H9 (cell line): ENCODE measurements around the gene INSM1. TPM values are rescaled to one million over a fixed set of nuclear protein-coding genes. Genes with fewer than 3 reads are reported as not detected.

Experiments used
- DNase-seq: peaks from one replicate; pipeline ENCODE4 v3.0.0-alpha.2; 2017
- H2AFZ ChIP-seq: one replicate; pipeline ENCODE4 v1.6.1; 2013; ENCODE audit warnings: mild to moderate bottlenecking, low read length, control low read depth, moderate library complexity
- H2AK5ac ChIP-seq: 2 replicates; pipeline ENCODE4 v1.6.1; 2013; ENCODE audit warnings: low read length, control low read depth, mixed read lengths; ENCODE audit not compliant: insufficient read length
- H2BK120ac ChIP-seq: one replicate; pipeline ENCODE4 v1.6.1; 2013; ENCODE audit warnings: low read depth, mild to moderate bottlenecking, low read length, control low read depth, inconsistent platforms; ENCODE audit not compliant: poor library complexity, severe bottlenecking
- H2BK12ac ChIP-seq: 2 replicates; pipeline ENCODE4 v1.6.1; 2013; ENCODE audit warnings: low read length, control low read depth, mixed read lengths, low read depth; ENCODE audit not compliant: insufficient read length
- H2BK15ac ChIP-seq: 2 replicates; pipeline ENCODE4 v1.6.1; 2013; ENCODE audit warnings: low read depth, low read length, control low read depth
- H2BK20ac ChIP-seq: one replicate; pipeline ENCODE4 v1.6.1; 2013; ENCODE audit warnings: low read depth, mild to moderate bottlenecking, low read length, control low read depth, inconsistent platforms; ENCODE audit not compliant: poor library complexity, severe bottlenecking
- H2BK5ac ChIP-seq: 2 replicates; pipeline ENCODE4 v1.6.1; 2013; ENCODE audit warnings: low read length, control low read depth, mixed read lengths; ENCODE audit not compliant: insufficient read length
- H3K14ac ChIP-seq: 2 replicates; pipeline ENCODE4 v1.6.1; 2013; ENCODE audit warnings: low read length, control low read depth; ENCODE audit not compliant: insufficient read depth
- H3K18ac ChIP-seq: 2 replicates; pipeline ENCODE4 v1.6.1; 2013; ENCODE audit warnings: low read depth, mild to moderate bottlenecking, mixed read lengths, low read length, control low read depth; ENCODE audit not compliant: insufficient read length
- H3K23ac ChIP-seq: 2 replicates; pipeline ENCODE4 v1.6.1; 2013; ENCODE audit warnings: low read length, control low read depth, mixed read lengths, low read depth; ENCODE audit not compliant: insufficient read length
- H3K23me2 ChIP-seq: 2 replicates; pipeline ENCODE4 v1.6.1; 2013; ENCODE audit warnings: low read depth, mild to moderate bottlenecking, mixed read lengths, low read length, control low read depth; ENCODE audit not compliant: insufficient read length, poor library complexity, severe bottlenecking
- H3K27ac ChIP-seq: 2 replicates; pipeline ENCODE4 v1.5.1; 2013; ENCODE audit warnings: low read length, control low read depth, mixed read lengths, low read depth; ENCODE audit not compliant: insufficient read length
- H3K27me3 ChIP-seq: 2 replicates; pipeline ENCODE4 v1.6.1; 2013; ENCODE audit warnings: low read length, control low read depth, inconsistent platforms; ENCODE audit not compliant: insufficient read depth
- H3K4ac ChIP-seq: 2 replicates; pipeline ENCODE4 v1.6.1; 2013; ENCODE audit warnings: low read depth, mild to moderate bottlenecking, control low read depth, inconsistent platforms, low read length, moderate library complexity
- H3K4me1 ChIP-seq: 2 replicates; pipeline ENCODE4 v1.6.1; 2013; ENCODE audit warnings: low read length, control low read depth, inconsistent platforms; ENCODE audit not compliant: insufficient read depth
- H3K4me2 ChIP-seq: 2 replicates; pipeline ENCODE4 v1.6.1; 2013; ENCODE audit warnings: low read length, control low read depth, mixed read lengths; ENCODE audit not compliant: insufficient read length, insufficient read depth
- H3K56ac ChIP-seq: 2 replicates; pipeline ENCODE4 v1.6.1; 2013; ENCODE audit warnings: low read depth, mild to moderate bottlenecking, mixed read lengths, low read length, control low read depth; ENCODE audit not compliant: insufficient read length
- H3K79me1 ChIP-seq: 2 replicates; pipeline ENCODE4 v1.6.1; 2013; ENCODE audit warnings: low read depth, mild to moderate bottlenecking, moderate library complexity, low read length, control low read depth, inconsistent platforms; ENCODE audit not compliant: insufficient read depth, poor library complexity, severe bottlenecking
- H3K79me2 ChIP-seq: 2 replicates; pipeline ENCODE4 v1.6.1; 2013; ENCODE audit warnings: low read length, control low read depth, inconsistent platforms; ENCODE audit not compliant: insufficient read depth
- H3K9ac ChIP-seq: 2 replicates; pipeline ENCODE4 v1.6.1; 2013; ENCODE audit warnings: low read length, control low read depth, mixed read lengths; ENCODE audit not compliant: insufficient read length; ENCODE audit errors: extremely low read depth
- H3K9me3 ChIP-seq: one replicate; pipeline ENCODE4 v1.6.1; 2013; ENCODE audit warnings: low read depth, low read length, inconsistent platforms; ENCODE audit not compliant: control insufficient read depth
- H3T11ph ChIP-seq: one replicate; pipeline ENCODE4 v1.6.1; 2013; ENCODE audit warnings: mild to moderate bottlenecking, low read length, control low read depth, inconsistent platforms
- H4K20me1 ChIP-seq: one replicate; pipeline ENCODE4 v1.6.1; 2013; ENCODE audit not compliant: control insufficient read depth, insufficient read length, insufficient read depth
- H4K5ac ChIP-seq: 2 replicates; pipeline ENCODE4 v1.6.1; 2013; ENCODE audit warnings: low read depth, mild to moderate bottlenecking, mixed read lengths, low read length, control low read depth; ENCODE audit not compliant: insufficient read length
- H4K8ac ChIP-seq: replicated peaks from 2 replicates; pipeline ENCODE4 v1.6.1; 2013; ENCODE audit warnings: low read length, control low read depth, mixed read lengths, low read depth; ENCODE audit not compliant: insufficient read length
- H4K91ac ChIP-seq: 2 replicates; pipeline ENCODE4 v1.6.1; 2013; ENCODE audit warnings: low read depth, mild to moderate bottlenecking, moderate library complexity, mixed read lengths, low read length, control low read depth; ENCODE audit not compliant: insufficient read length
- H3K27ac Mint-ChIP-seq, 3 experiments: 2 replicates in 2 of 3; 3 replicates in 1 of 3; pipeline ENCODE4 v1.8.0; 2020 to 2021; ENCODE audit warnings: mixed read lengths in 3 of 3, mild to moderate bottlenecking in 1 of 3, moderate library complexity in 1 of 3
- H3K27me3 Mint-ChIP-seq: 2 replicates; pipeline ENCODE4 v1.8.0; 2021; ENCODE audit warnings: low read depth, mild to moderate bottlenecking, moderate library complexity, mixed read lengths
- H3K36me3 Mint-ChIP-seq, 3 experiments: 2 replicates in 2 of 3; 3 replicates in 1 of 3; pipeline ENCODE4 v1.8.0; 2020 to 2021; ENCODE audit warnings: low read depth in 3 of 3, mixed read lengths in 3 of 3; ENCODE audit not compliant: insufficient read depth in 1 of 3
- H3K4me1 Mint-ChIP-seq, 2 experiments: 2 replicates each; pipeline ENCODE4 v1.8.0; 2020; ENCODE audit warnings: mixed read lengths in 2 of 2
- H3K4me3 Mint-ChIP-seq, 2 experiments: 2 replicates in 1 of 2; 3 replicates in 1 of 2; pipeline ENCODE4 v1.8.0; 2020 to 2021; ENCODE audit warnings: mild to moderate bottlenecking in 2 of 2, mixed read lengths in 2 of 2, moderate library complexity in 1 of 2
- H3K9me3 Mint-ChIP-seq, 2 experiments: 2 replicates in 1 of 2; 3 replicates in 1 of 2; pipeline ENCODE4 v1.8.0; 2020; ENCODE audit warnings: mild to moderate bottlenecking in 2 of 2, mixed read lengths in 2 of 2, moderate library complexity in 1 of 2
- CTCF ChIP-seq: fragments of 200-600 bp; sonication (generic); conservative IDR thresholded peaks from 3 replicates; pipeline ENCODE4 v1.8.0; 2021; ENCODE audit warnings: antibody characterized with exemption, mild to moderate bottlenecking
- WGBS: extraction: QIAGEN DNeasy Blood & Tissue Kit; methylation state at CpG from one replicate; pipeline ENCODE4 v1.1.7; 2013; ENCODE audit warnings: missing lambda C conversion rate, low lambda C conversion rate, mixed read lengths; ENCODE audit not compliant: insufficient read length; ENCODE audit errors: extremely low coverage; 5-methylcytosine and 5-hydroxymethylcytosine counted together
- total RNA-seq: library from RNA; stranded (reverse); gene quantifications from 2 replicates; pipeline ENCODE4 v1.2.1, GENCODE V29; 2021

INSM1 gene
- total RNA-seq, 1 experiment from 2014 or later: 0.83 TPM

DNA sequence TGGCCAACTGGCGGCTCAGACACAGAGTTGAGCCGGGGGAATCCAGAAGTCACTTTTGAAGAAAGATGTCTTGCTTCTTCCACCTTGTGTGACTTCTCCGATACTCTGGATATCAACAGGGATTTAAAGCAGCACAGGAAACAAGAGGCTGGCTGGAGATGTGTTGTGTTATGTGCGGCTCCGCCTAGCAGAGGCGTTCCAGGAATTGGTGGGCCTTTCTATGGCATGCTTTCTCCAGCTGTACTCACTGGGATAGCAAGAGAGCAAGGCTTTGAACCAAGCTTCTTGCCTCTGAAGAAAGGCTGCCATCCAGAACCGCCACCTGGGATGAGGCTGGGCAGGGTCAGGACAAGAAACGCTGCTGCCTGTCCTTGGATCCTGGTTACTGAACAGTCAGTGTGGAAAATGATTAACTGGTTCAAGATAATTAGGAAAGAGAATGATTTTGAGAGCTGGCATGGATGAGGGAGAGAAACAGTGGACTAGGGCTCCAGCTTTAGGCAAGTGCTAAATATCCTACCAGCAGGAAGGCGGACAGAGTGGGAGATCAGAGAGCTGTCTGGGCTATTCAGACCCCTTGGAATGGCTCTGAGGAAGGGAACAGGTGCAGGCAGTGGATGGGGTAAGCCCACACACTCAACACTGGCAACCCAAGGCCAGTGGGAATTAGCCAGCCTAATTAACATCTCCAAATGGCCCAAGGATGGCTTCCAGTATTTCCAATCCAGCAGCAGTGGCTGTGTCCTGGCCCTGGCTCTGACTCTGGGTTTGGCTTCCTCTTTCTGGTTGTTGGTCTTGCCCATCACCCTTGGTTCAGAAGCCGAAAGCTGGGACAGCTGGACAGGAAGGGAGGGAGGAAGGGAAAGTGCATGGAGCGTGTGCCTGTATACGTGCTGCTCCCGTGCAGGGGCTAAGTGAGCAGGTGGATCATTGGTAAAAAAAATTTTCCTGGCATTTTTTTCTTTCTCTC, 31.9 kb downstream of the INSM1 start:
- Histone ChIP-seq H3K23me2 (no peaks in the 10 kb centered on the region), H3K4ac (no peak overlapping the region), H2BK5ac (no peak overlapping the region), H3K9ac (no peak overlapping the region), H3K79me1 (no peaks in the 10 kb centered on the region), H3K4me2 (no peak overlapping the region), H3K23ac (no peak overlapping the region), H3K9me3 (no peaks in the 10 kb centered on the region), H3K56ac (no peak overlapping the region), H4K91ac (no peak overlapping the region), H2AFZ (no peak overlapping the region), H3K27ac (no peak overlapping the region), H4K5ac (no peak overlapping the region), H3K4me1 (no peaks in the 10 kb centered on the region), H3K79me2 (no peaks in the 10 kb centered on the region), H3K14ac (no peak overlapping the region), H2BK120ac (no peak overlapping the region), H3K27me3 (no peaks in the 10 kb centered on the region), H4K20me1 (no peaks in the 10 kb centered on the region), H4K8ac (no peak overlapping the region), H2AK5ac (no peak overlapping the region), H2BK12ac (no peak overlapping the region), H2BK15ac (no peak overlapping the region), H3T11ph (no peak overlapping the region), H2BK20ac (no peak overlapping the region), H3K18ac (no peak overlapping the region)
- Mint-ChIP-seq H3K27ac (no peak overlapping the region), H3K4me3 (no peak overlapping the region), H3K27me3 (peaks cover 2% of the 10 kb centered on the region), H3K9me3 (no peaks in the 10 kb centered on the region), H3K36me3 (no peaks in the 10 kb centered on the region; a peak in 2 of 7 replicates), H3K4me1 (peaks cover 19 to 28% of the 10 kb centered on the region in 2 experiments)
- no CpG with 5 or more reads among the region's 13 CpGs for WGBS
- TF ChIP-seq CTCF: no peak
- DNase-seq: no peak
